B cell (primary cell): ENCODE data around the gene TMEM79. TPM values are rescaled to one million over a fixed set of nuclear protein-coding genes. Genes with fewer than 3 reads are reported as not detected.
A peak's percentile ranks its signal among the peaks of the same experiment; 100 is the strongest.

Source experiments
- ATAC-seq: fragments of 200-7000 bp; cut with Tn5 transposase; one replicate; pipeline ENCODE4 v1.10.0; 2021; ENCODE audit warnings: low read depth, mild to moderate bottlenecking, moderate number of reproducible peaks, moderate library complexity
- CTCF ChIA-PET: fragments of 350-600 bp; sonication (Branson Sonifier 250); formaldehyde crosslinking; loops from one replicate; lab custom pipeline; 2021; ENCODE audit warnings: antibody characterized with exemption, inconsistent platforms; lab: Charles Lee
- POLR2A ChIA-PET: fragments of 350-600 bp; sonication (Branson Sonifier 250); formaldehyde crosslinking; loops from one replicate; lab custom pipeline; 2021; ENCODE audit warnings: antibody characterized with exemption; lab: Charles Lee
- DNase-seq: peaks from one replicate; pipeline ENCODE4 v3.0.0; 2013
- H2AFZ ChIP-seq: 2 replicates; pipeline ENCODE4 v1.6.1; 2012; ENCODE audit warnings: mild to moderate bottlenecking, low read depth, low read length; ENCODE audit not compliant: insufficient read depth, poor library complexity, severe bottlenecking
- H3K27ac ChIP-seq, 2 donors: 1 replicate in 1 of 2; 2 replicates in 1 of 2; pipeline ENCODE4 v1.5.1; 2012 to 2013; ENCODE audit warnings: low read length in 2 of 2, mild to moderate bottlenecking in 2 of 2, moderate library complexity in 1 of 2
- H3K27me3 ChIP-seq, 4 experiments: fragments of 200-600 bp in 1 of 4; sonication (generic) in 1 of 4; replicated peaks in 1 of 4; 1 replicate in 2 of 4; 2 replicates in 2 of 4; pipeline versions ENCODE4 v1.6.1 to v1.7.0; 2013 to 2016; ENCODE audit warnings: low read length in 3 of 4, mild to moderate bottlenecking in 2 of 4, mixed read lengths in 1 of 4, moderate library complexity in 1 of 4; ENCODE audit not compliant: insufficient read depth in 4 of 4, control insufficient read depth in 3 of 4; ENCODE audit errors: control extremely low read depth in 1 of 4
- H3K36me3 ChIP-seq, 2 experiments: replicated peaks in 1 of 2; 1 replicate in 1 of 2; 2 replicates in 1 of 2; pipeline versions ENCODE4 v1.6.1 to v1.7.1; 2013; ENCODE audit warnings: low read length in 1 of 2; ENCODE audit not compliant: insufficient read depth in 2 of 2, control insufficient read depth in 1 of 2; ENCODE audit errors: control extremely low read depth in 1 of 2, extremely low read depth in 1 of 2
- H3K4me1 ChIP-seq, 2 donors: fragments of 200-600 bp in 1 of 2; sonication (generic) in 1 of 2; 1 replicate in 1 of 2; 2 replicates in 1 of 2; pipeline versions ENCODE4 v1.5.1 to v1.6.1; 2013 to 2017; ENCODE audit warnings: low read length in 2 of 2; ENCODE audit not compliant: control insufficient read depth in 2 of 2, insufficient read depth in 2 of 2
- H3K4me2 ChIP-seq: replicated peaks from 2 replicates; pipeline ENCODE3; 2012; ENCODE audit warnings: mild to moderate bottlenecking, low read depth, low read length; ENCODE audit not compliant: poor library complexity, severe bottlenecking
- H3K4me3 ChIP-seq, 5 experiments: fragments of 200-600 bp in 1 of 5; sonication (generic) in 1 of 5; 1 replicate in 3 of 5; 2 replicates in 2 of 5; pipeline versions ENCODE4 v1.5.1 to v1.7.0; 2011 to 2016; ENCODE audit warnings: low read length in 4 of 5, mild to moderate bottlenecking in 4 of 5, low read depth in 2 of 5, control low read depth in 1 of 5, moderate library complexity in 1 of 5; ENCODE audit not compliant: insufficient read depth in 1 of 5; ENCODE audit errors: control extremely low read depth in 1 of 5, extremely low read depth in 1 of 5
- H3K79me2 ChIP-seq: fragments of 200-600 bp; sonication (generic); one replicate; pipeline ENCODE4 v1.6.0; 2016; ENCODE audit warnings: low read length; ENCODE audit not compliant: control insufficient read depth, insufficient read depth
- H3K9ac ChIP-seq: fragments of 200-600 bp; sonication (generic); 2 replicates; pipeline ENCODE4 v1.6.1; 2017; ENCODE audit warnings: mild to moderate bottlenecking, low read length, moderate library complexity
- H3K9me3 ChIP-seq, 3 donors: one replicate each; pipeline versions ENCODE4 v1.6.1 to v1.7.1; 2013; ENCODE audit warnings: low read length in 2 of 3; ENCODE audit not compliant: control insufficient read depth in 2 of 3, insufficient read depth in 1 of 3; ENCODE audit errors: control extremely low read depth in 1 of 3
- H4K20me1 ChIP-seq: 2 replicates; pipeline ENCODE4 v1.6.0; 2012; ENCODE audit warnings: mild to moderate bottlenecking, low read length; ENCODE audit not compliant: insufficient read depth, control insufficient read depth, poor library complexity, severe bottlenecking
- H3K27ac Mint-ChIP-seq: one replicate; pipeline ENCODE4 v1.8.0; 2021; ENCODE audit warnings: mixed read lengths
- H3K27me3 Mint-ChIP-seq: one replicate; pipeline ENCODE4 v1.8.0; 2021; ENCODE audit warnings: mixed read lengths
- H3K4me1 Mint-ChIP-seq: one replicate; pipeline ENCODE4 v1.8.0; 2021; ENCODE audit warnings: mixed read lengths
- H3K4me3 Mint-ChIP-seq: one replicate; pipeline ENCODE4 v1.8.0; 2021; ENCODE audit warnings: mixed read lengths
- H3K9me3 Mint-ChIP-seq: one replicate; pipeline ENCODE4 v1.8.0; 2022; ENCODE audit warnings: mixed read lengths; ENCODE audit not compliant: insufficient read depth
- EZH2 ChIP-seq: IDR thresholded peaks from 2 replicates; pipeline ENCODE4 v1.6.1; 2012; ENCODE audit warnings: borderline replicate concordance, low read depth, mild to moderate bottlenecking, moderate library complexity, low read length; ENCODE audit not compliant: insufficient read depth, poor library complexity, severe bottlenecking
- WGBS: methylation state at CpG from one replicate; pipeline ENCODE4 v1.1.5; 2013; ENCODE audit warnings: missing lambda C conversion rate; ENCODE audit not compliant: insufficient coverage; 5-methylcytosine and 5-hydroxymethylcytosine counted together
- intact Hi-C: fragments of 100-400 bp; cut with micrococcal nuclease; formaldehyde crosslinking; loops from one replicate; pipeline ENCODE4 v1.10.0; 2022
- polyA plus RNA-seq: library from polyadenylated mRNA; depleted of rRNA; stranded (reverse); fragments of >200 nt; gene quantifications from 2 replicates; pipeline ENCODE4 v1.2.3, GENCODE V29; 2012
- total RNA-seq, 2 donors: library from RNA; stranded (reverse); fragments of 120-200 nt in 1 of 2; gene quantifications; 1 replicate in 1 of 2; 2 replicates in 1 of 2; pipeline versions ENCODE4 v1.2.3 to v1.2.4, GENCODE V29; 2013 to 2022
- TF ChIP-seq, protein P1 (sequence below): fragments of 200-600 bp; IDR thresholded peaks from one replicate; pipeline ENCODE4 v1.8.0; 2022; ENCODE audit warnings: antibody characterized with exemption, mild to moderate bottlenecking

The TMEM79 gene
- total and polyA plus RNA-seq, 2 donors (not counting 1 experiment from before 2014, with no cell fraction given), result 11.5 to 19.1 TPM

DNA sequence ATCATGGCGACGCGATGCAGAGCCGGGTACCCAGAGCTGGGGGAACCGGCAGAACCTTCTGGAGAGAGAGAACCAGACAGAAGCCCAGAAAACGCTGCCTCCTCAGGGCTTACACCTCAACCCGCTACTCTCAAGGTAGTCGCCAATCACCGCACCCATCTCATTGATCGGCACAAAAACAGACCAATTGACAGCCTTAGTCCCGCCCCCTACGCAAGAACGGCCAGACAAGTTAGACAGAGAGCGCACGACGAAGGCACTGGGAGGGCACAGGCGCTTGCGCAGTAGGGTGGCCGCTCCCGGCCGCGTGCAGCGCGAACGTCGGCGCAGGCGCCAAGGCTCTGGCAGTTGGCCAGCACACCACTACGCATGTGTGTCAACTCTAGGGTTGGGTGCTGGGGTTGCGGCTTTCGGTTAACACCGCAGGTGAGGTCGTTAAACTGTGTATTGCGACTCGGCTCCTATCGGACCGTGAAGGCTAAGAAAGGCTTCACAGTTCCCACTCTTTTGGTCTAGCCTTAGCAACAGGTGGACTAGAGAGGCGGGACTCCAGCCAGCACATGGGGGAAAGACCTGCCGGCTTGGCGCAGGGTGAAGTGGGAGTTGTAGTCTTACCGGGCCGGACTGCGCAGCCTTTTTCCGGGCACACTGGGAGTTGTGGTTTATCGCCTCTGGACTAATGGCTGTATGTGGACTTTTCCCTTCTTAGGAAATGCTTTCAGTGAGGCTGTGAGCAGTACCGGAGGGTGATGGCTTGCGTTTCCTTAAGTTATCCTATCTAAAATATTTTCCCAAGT lies 54.3 kb downstream of the TMEM79 start, which contains the start of the genes CCT3 and TSACC:
TSS of gene CCT3 (minus strand) at position 113 of the 797 bp plus-strand sequence. CDS start at position 5, 108 bp downstream.
TSS of gene TSACC (plus strand) at position 347 of the 797 bp plus-strand sequence. CDS start 1,232 bp downstream, outside the sequence.
- intact Hi-C loops, result loop anchor here (1.0 to 5.0 kb wide), 7 partner anchors 56 to 414 kb away; partner anchors contain the start of genes HDGF, MEF2D, MEX3A and PMF1
- Mint-ChIP-seq H3K4me3 (peak within 1 kb of the TSS; percentile 97), H3K9me3 (no peaks in the 10 kb centered on the region), H3K27ac (peak within 1 kb of the TSS; percentile 96), H3K4me1 (peaks cover 35% of the 10 kb centered on the region), H3K27me3 (no peaks in the 10 kb centered on the region)
- H2AFZ ChIP-seq, result peak within 1 kb of the TSS; percentile 77
- peak within 1 kb of the TSS; percentile 81 for H3K9ac ChIP-seq
- peaks cover 0 to 25% of the 10 kb centered on the region in 2 experiments for H3K36me3 ChIP-seq
- peak; percentile 100 for DNase-seq
- peaks cover 13 to 19% of the 10 kb centered on the region in 2 donors for H3K4me1 ChIP-seq
- H3K9me3 ChIP-seq, result no peaks in the 10 kb centered on the region
- H3K27me3 ChIP-seq, result no peaks in the 10 kb centered on the region
- H4K20me1 ChIP-seq, result peaks cover 27% of the 10 kb centered on the region
- peak; percentile 94 for ATAC-seq
- WGBS, result 0% methylated on average over 45 of the region's 47 CpGs
- peak within 1 kb of the TSS; percentile 79 for H3K4me2 ChIP-seq
- TF ChIP-seq, protein P1, sequence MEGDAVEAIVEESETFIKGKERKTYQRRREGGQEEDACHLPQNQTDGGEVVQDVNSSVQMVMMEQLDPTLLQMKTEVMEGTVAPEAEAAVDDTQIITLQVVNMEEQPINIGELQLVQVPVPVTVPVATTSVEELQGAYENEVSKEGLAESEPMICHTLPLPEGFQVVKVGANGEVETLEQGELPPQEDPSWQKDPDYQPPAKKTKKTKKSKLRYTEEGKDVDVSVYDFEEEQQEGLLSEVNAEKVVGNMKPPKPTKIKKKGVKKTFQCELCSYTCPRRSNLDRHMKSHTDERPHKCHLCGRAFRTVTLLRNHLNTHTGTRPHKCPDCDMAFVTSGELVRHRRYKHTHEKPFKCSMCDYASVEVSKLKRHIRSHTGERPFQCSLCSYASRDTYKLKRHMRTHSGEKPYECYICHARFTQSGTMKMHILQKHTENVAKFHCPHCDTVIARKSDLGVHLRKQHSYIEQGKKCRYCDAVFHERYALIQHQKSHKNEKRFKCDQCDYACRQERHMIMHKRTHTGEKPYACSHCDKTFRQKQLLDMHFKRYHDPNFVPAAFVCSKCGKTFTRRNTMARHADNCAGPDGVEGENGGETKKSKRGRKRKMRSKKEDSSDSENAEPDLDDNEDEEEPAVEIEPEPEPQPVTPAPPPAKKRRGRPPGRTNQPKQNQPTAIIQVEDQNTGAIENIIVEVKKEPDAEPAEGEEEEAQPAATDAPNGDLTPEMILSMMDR, result no peak
- TF ChIP-seq EZH2, result no peak
- ChIA-PET POLR2A (interaction anchor here (0.6 kb wide), 1 partner anchor 128 kb away, joined by 3 read pairs; no protein-coding TSS in a partner anchor), CTCF (interaction anchor here (0.8 to 1.0 kb wide), 3 partner anchors 47 to 319 kb away, joined by 3 to 4 read pairs (median 4); no protein-coding TSS in a partner anchor)
- H3K27ac ChIP-seq, result peak within 1 kb of the TSS; percentile 70 to 74
- peaks cover 37% of the 10 kb centered on the region for H3K79me2 ChIP-seq
- H3K4me3 ChIP-seq, result peak within 1 kb of the TSS; percentile 82 to 98 (median 87)

Other genes starting within 250 kb of the TMEM79 start
- 35.1 and 39.0 TPM in 2 replicates for gene UBQLN4, start 230.5 kb upstream of the TMEM79 start, total RNA-seq
- 20.9 and 24.1 TPM in 2 replicates for gene UBQLN4, start 230.5 kb upstream of the TMEM79 start, polyA plus RNA-seq
- gene LAMTOR2, start 229.5 kb upstream of the TMEM79 start, total RNA-seq, result 31.5 and 37.8 TPM in 2 replicates
- gene LAMTOR2, start 229.5 kb upstream of the TMEM79 start, polyA plus RNA-seq, result 27.9 and 55.9 TPM in 2 replicates
- 0.69 and 1.1 TPM in 2 replicates for gene RAB25, start 223.2 kb upstream of the TMEM79 start, total RNA-seq
- 0.81 and 2.2 TPM in 2 replicates for gene RAB25, start 223.2 kb upstream of the TMEM79 start, polyA plus RNA-seq
- 0.73 and 1.1 TPM in 2 replicates for gene MEX3A, start 201.9 kb upstream of the TMEM79 start, total RNA-seq
- gene MEX3A, start 201.9 kb upstream of the TMEM79 start, polyA plus RNA-seq, result 0.22 and 0.27 TPM in 2 replicates
- gene LMNA, start 169.6 kb upstream of the TMEM79 start, total RNA-seq, result 28.7 and 32.3 TPM in 2 replicates
- 19.4 and 53.1 TPM in 2 replicates for gene LMNA, start 169.6 kb upstream of the TMEM79 start, polyA plus RNA-seq
- 6.4 and 9.2 TPM in 2 replicates for gene SEMA4A, start 130.7 kb upstream of the TMEM79 start, total RNA-seq
- 15.5 and 23.2 TPM in 2 replicates for gene SEMA4A, start 130.7 kb upstream of the TMEM79 start, polyA plus RNA-seq
- gene SLC25A44, start 90.2 kb upstream of the TMEM79 start, total RNA-seq, result 26.6 and 27.2 TPM in 2 replicates
- gene SLC25A44, start 90.2 kb upstream of the TMEM79 start, polyA plus RNA-seq, result 14.9 and 21.9 TPM in 2 replicates
- gene PMF1, start 71.3 kb upstream of the TMEM79 start, total RNA-seq, result 58.3 and 64.3 TPM in 2 replicates
- gene PMF1, start 71.3 kb upstream of the TMEM79 start, polyA plus RNA-seq, result 101 and 114 TPM in 2 replicates
- gene BGLAP, start 42.1 kb upstream of the TMEM79 start, total RNA-seq, result 7.4 and 8.3 TPM in 2 replicates
- gene BGLAP, start 42.1 kb upstream of the TMEM79 start, polyA plus RNA-seq, result 1.4 and 3.1 TPM in 2 replicates
- gene PAQR6, start 36.3 kb upstream of the TMEM79 start, total RNA-seq, result 1.4 and 1.8 TPM in 2 replicates
- gene PAQR6, start 36.3 kb upstream of the TMEM79 start, polyA plus RNA-seq, result 1.3 and 1.8 TPM in 2 replicates
- 74.0 and 77.0 TPM in 2 replicates for gene SMG5, start 1.5 kb upstream of the TMEM79 start, total RNA-seq
- 45.8 and 53.5 TPM in 2 replicates for gene SMG5, start 1.5 kb upstream of the TMEM79 start, polyA plus RNA-seq
- gene GLMP, start 11.4 kb downstream of the TMEM79 start, total RNA-seq, result 21.2 and 21.3 TPM in 2 replicates
- 4.2 and 10.2 TPM in 2 replicates for gene GLMP, start 11.4 kb downstream of the TMEM79 start, polyA plus RNA-seq
- 0.49 TPM in 1 of 2 replicates, not detected in the other for gene VHLL, start 15.0 kb downstream of the TMEM79 start, total RNA-seq
- gene VHLL, start 15.0 kb downstream of the TMEM79 start, polyA plus RNA-seq, result 0.36 and 0.45 TPM in 2 replicates
- gene CCT3, start 54.0 kb downstream of the TMEM79 start, total RNA-seq, result 106 and 109 TPM in 2 replicates
- 78.4 and 107 TPM in 2 replicates for gene CCT3, start 54.0 kb downstream of the TMEM79 start, polyA plus RNA-seq
- gene TSACC, start 54.2 kb downstream of the TMEM79 start, total RNA-seq, result 0.69 TPM in 1 of 2 replicates, not detected in the other
- gene TSACC, start 54.2 kb downstream of the TMEM79 start, polyA plus RNA-seq, result 1.2 TPM in 1 of 2 replicates, not detected in the other
- not detected in 2 replicates for gene RHBG, start 84.9 kb downstream of the TMEM79 start, total RNA-seq
- gene RHBG, start 84.9 kb downstream of the TMEM79 start, polyA plus RNA-seq, result not detected in 2 replicates
- 127 and 128 TPM in 2 replicates for gene MEF2D, start 216.4 kb downstream of the TMEM79 start, total RNA-seq
- 65.6 and 81.2 TPM in 2 replicates for gene MEF2D, start 216.4 kb downstream of the TMEM79 start, polyA plus RNA-seq